ENCODE results near the gene RSU1.

DNA sequence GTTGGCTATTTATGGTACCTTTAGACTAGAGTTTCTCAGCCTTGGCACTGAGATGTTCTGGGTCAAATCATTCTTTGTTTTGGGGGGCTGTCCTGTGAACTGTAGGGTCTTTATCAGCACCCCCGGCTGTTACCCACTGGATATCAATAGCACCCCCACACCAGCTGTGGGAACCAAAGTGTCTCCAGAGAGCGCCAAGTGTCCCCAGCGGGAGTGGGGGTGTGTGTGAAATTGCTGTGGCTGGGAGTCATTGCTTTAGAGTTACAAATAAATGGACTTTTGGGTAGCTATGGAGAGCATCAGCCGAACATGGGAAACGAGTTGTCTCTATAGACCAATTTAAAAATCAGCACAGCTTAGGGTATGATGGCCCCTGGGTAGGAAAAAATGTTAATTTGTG lies 184.2 kb downstream of the RSU1 start:
- TF ChIP-seq POLR2A (IDR thresholded peaks at IDR 0.05) (no peak), POLR2AphosphoS5 (IDR thresholded peaks at IDR 0.05) (no peak), EP300 (IDR thresholded peaks at IDR 0.05) (no peak)
- TF ChIP-seq, protein P1, sequence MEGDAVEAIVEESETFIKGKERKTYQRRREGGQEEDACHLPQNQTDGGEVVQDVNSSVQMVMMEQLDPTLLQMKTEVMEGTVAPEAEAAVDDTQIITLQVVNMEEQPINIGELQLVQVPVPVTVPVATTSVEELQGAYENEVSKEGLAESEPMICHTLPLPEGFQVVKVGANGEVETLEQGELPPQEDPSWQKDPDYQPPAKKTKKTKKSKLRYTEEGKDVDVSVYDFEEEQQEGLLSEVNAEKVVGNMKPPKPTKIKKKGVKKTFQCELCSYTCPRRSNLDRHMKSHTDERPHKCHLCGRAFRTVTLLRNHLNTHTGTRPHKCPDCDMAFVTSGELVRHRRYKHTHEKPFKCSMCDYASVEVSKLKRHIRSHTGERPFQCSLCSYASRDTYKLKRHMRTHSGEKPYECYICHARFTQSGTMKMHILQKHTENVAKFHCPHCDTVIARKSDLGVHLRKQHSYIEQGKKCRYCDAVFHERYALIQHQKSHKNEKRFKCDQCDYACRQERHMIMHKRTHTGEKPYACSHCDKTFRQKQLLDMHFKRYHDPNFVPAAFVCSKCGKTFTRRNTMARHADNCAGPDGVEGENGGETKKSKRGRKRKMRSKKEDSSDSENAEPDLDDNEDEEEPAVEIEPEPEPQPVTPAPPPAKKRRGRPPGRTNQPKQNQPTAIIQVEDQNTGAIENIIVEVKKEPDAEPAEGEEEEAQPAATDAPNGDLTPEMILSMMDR (IDR thresholded peaks at IDR 0.05), result no peak
